OCI-LY1 (cell line): ENCODE measurements around the gene LBX2.

Experiments
- H2AFZ ChIP-seq: fragments of 200-600 bp; sonication (generic), shearing (Covaris generic); 2 replicates; pipeline ENCODE4 v1.6.0; 2014; ENCODE audit warnings: antibody characterized with exemption, mild to moderate bottlenecking, low read length
- H3F3A ChIP-seq: fragments of 200-600 bp; sonication (generic), shearing (Covaris generic); 2 replicates; pipeline ENCODE4 v1.6.0; 2014; ENCODE audit warnings: mild to moderate bottlenecking, antibody characterized with exemption, low read length, moderate library complexity; ENCODE audit not compliant: insufficient read depth
- H3K27ac ChIP-seq: fragments of 200-600 bp; sonication (generic); 2 replicates; pipeline ENCODE4 v1.5.1; 2014; ENCODE audit warnings: low read length, mixed run types, mild to moderate bottlenecking, low read depth; ENCODE audit not compliant: poor library complexity, severe bottlenecking
- H3K27me3 ChIP-seq: fragments of 200-600 bp; sonication (generic); 2 replicates; pipeline ENCODE4 v1.6.0; 2014; ENCODE audit warnings: antibody characterized with exemption, mild to moderate bottlenecking, low read length, moderate library complexity; ENCODE audit not compliant: insufficient read depth
- H3K36me3 ChIP-seq: fragments of 200-600 bp; sonication (generic); 2 replicates; pipeline ENCODE4 v1.6.1; 2014; ENCODE audit warnings: mild to moderate bottlenecking, antibody characterized with exemption, low read length, moderate library complexity, mixed read lengths; ENCODE audit not compliant: insufficient read depth
- H3K4me1 ChIP-seq: fragments of 200-600 bp; sonication (generic); 2 replicates; pipeline ENCODE4 v1.5.1; 2014; ENCODE audit warnings: mild to moderate bottlenecking, low read length, moderate library complexity; ENCODE audit not compliant: insufficient read depth, severe bottlenecking
- H3K4me2 ChIP-seq: fragments of 200-600 bp; sonication (generic), shearing (Covaris generic); 2 replicates; pipeline ENCODE4 v1.6.1; 2014; ENCODE audit warnings: low read length
- H3K4me3 ChIP-seq: fragments of 200-600 bp; sonication (generic); 2 replicates; pipeline ENCODE4 v1.5.1; 2014; ENCODE audit warnings: low read length, low read depth, mild to moderate bottlenecking, mixed read lengths; ENCODE audit not compliant: poor library complexity, severe bottlenecking
- H3K79me2 ChIP-seq: fragments of 200-600 bp; shearing (Covaris generic); 2 replicates; pipeline ENCODE4 v1.6.1; 2016; ENCODE audit warnings: mixed run types, low read length, mixed read lengths; ENCODE audit not compliant: insufficient read depth
- H3K9ac ChIP-seq: fragments of 200-600 bp; sonication (generic), shearing (Covaris generic); 2 replicates; pipeline ENCODE4 v1.6.1; 2014; ENCODE audit warnings: mild to moderate bottlenecking, low read length, mixed read lengths
- H3K9me2 ChIP-seq: fragments of 200-600 bp; sonication (generic), shearing (Covaris generic); 2 replicates; pipeline ENCODE4 v1.6.1; 2014; ENCODE audit warnings: low read depth, mild to moderate bottlenecking, low read length, mixed read lengths
- H3K9me3 ChIP-seq: fragments of 200-600 bp; shearing (Covaris generic); 2 replicates; pipeline ENCODE4 v1.6.1; 2014; ENCODE audit warnings: low read length, mixed read lengths
- H4K20me1 ChIP-seq: fragments of 200-600 bp; sonication (generic), shearing (Covaris generic); 2 replicates; pipeline ENCODE4 v1.6.0; 2016; ENCODE audit warnings: mild to moderate bottlenecking, low read length; ENCODE audit not compliant: insufficient read depth
- EZH2 ChIP-seq: fragments of 200-600 bp; sonication (generic), shearing (Covaris generic); IDR thresholded peaks from 2 replicates; pipeline ENCODE4 v1.8.0; 2017; ENCODE audit warnings: borderline replicate concordance, mixed run types, mild to moderate bottlenecking, antibody characterized with exemption, low read length, moderate library complexity, mixed read lengths
- TF ChIP-seq, protein P1 (sequence below): fragments of 200-600 bp; sonication (generic), shearing (Covaris generic); IDR thresholded peaks from 2 replicates; pipeline ENCODE4 v1.5.1; 2017; ENCODE audit warnings: mild to moderate bottlenecking, antibody characterized with exemption, low read length, moderate library complexity, mixed read lengths

LBX2 gene

GRCh38 chr2:74532222-74532621 is 32.8 kb upstream of the LBX2 start:
- Histone ChIP-seq H3K4me3 (no peak overlapping the region), H3K9me2 (no peaks in the 10 kb centered on the region), H3K27me3 (no peaks in the 10 kb centered on the region), H2AFZ (no peak overlapping the region), H3K27ac (no peak overlapping the region), H3K9ac (no peak overlapping the region), H3K4me2 (no peak overlapping the region), H3K9me3 (no peaks in the 10 kb centered on the region), H4K20me1 (no peaks in the 10 kb centered on the region), H3F3A (no peaks in the 10 kb centered on the region), H3K79me2 (peaks cover 10% of the 10 kb centered on the region), H3K4me1 (peaks cover 29% of the 10 kb centered on the region), H3K36me3 (peaks cover 40% of the 10 kb centered on the region)
- TF ChIP-seq EZH2 = no peak
- TF ChIP-seq, protein P1, sequence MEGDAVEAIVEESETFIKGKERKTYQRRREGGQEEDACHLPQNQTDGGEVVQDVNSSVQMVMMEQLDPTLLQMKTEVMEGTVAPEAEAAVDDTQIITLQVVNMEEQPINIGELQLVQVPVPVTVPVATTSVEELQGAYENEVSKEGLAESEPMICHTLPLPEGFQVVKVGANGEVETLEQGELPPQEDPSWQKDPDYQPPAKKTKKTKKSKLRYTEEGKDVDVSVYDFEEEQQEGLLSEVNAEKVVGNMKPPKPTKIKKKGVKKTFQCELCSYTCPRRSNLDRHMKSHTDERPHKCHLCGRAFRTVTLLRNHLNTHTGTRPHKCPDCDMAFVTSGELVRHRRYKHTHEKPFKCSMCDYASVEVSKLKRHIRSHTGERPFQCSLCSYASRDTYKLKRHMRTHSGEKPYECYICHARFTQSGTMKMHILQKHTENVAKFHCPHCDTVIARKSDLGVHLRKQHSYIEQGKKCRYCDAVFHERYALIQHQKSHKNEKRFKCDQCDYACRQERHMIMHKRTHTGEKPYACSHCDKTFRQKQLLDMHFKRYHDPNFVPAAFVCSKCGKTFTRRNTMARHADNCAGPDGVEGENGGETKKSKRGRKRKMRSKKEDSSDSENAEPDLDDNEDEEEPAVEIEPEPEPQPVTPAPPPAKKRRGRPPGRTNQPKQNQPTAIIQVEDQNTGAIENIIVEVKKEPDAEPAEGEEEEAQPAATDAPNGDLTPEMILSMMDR = peak; percentile 52

GRCh38 chr2:74531666-74532065 is 32.3 kb upstream of the LBX2 start:
- Histone ChIP-seq H3K4me2 (peak overlapping the region; percentile 95; the same call in 1 of the 2 replicates), H3F3A (no peaks in the 10 kb centered on the region), H4K20me1 (no peaks in the 10 kb centered on the region), H3K4me3 (no peak overlapping the region), H2AFZ (no peak overlapping the region), H3K79me2 (peaks cover 10% of the 10 kb centered on the region), H3K9me3 (no peaks in the 10 kb centered on the region), H3K27me3 (no peaks in the 10 kb centered on the region), H3K36me3 (peaks cover 45% of the 10 kb centered on the region), H3K4me1 (peaks cover 29% of the 10 kb centered on the region), H3K9me2 (no peaks in the 10 kb centered on the region), H3K9ac (no peak overlapping the region; the same call in 1 of the 2 replicates), H3K27ac (no peak overlapping the region)
- TF ChIP-seq, protein P1 = no peak
- no peak for TF ChIP-seq EZH2

DNA sequence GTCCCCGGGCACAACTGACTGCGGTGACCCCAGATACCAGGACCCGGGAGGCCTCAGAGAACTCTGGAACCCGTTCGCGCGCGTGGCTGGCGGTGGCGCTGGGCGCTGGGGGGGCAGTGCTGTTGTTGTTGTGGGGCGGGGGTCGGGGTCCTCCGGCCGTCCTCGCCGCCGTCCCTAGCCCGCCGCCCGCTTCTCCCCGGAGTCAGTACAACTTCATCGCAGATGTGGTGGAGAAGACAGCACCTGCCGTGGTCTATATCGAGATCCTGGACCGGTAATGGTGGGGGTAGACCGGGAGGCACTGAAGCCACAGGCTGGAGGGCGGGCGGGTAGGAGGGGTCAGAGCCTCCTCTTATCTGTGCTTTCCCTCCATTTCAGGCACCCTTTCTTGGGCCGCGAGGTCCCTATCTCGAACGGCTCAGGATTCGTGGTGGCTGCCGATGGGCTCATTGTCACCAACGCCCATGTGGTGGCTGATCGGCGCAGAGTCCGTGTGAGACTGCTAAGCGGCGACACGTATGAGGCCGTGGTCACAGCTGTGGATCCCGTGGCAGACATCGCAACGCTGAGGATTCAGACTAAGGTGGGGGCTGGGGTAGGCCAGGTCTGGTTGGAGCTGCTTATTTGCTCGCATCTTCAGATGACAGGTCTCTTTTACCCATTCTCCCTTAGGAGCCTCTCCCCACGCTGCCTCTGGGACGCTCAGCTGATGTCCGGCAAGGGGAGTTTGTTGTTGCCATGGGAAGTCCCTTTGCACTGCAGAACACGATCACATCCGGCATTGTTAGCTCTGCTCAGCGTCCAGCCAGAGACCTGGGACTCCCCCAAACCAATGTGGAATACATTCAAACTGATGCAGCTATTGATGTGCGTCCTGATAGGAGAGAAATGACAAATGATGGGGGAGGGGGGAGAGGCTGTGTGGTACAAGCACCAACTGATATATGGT is 31.1 kb upstream of the LBX2 start:
- Histone ChIP-seq H3K79me2 (peaks cover 10% of the 10 kb centered on the region), H3F3A (no peaks in the 10 kb centered on the region), H2AFZ (no peak overlapping the region), H3K4me1 (peaks cover 29% of the 10 kb centered on the region), H3K4me2 (peak overlapping the region; percentile 95), H3K27me3 (no peaks in the 10 kb centered on the region), H3K27ac (peak overlapping the region; percentile 55), H4K20me1 (no peaks in the 10 kb centered on the region), H3K9me3 (no peaks in the 10 kb centered on the region), H3K36me3 (peaks cover 57% of the 10 kb centered on the region), H3K9ac (peak overlapping the region; percentile 99), H3K9me2 (no peaks in the 10 kb centered on the region), H3K4me3 (peak overlapping the region; percentile 91)
- TF ChIP-seq EZH2 = no peak
- TF ChIP-seq, protein P1 = no peak
